ENCODE results near the gene CLDN9. TPM values are rescaled to one million over a fixed set of nuclear protein-coding genes. Genes with fewer than 3 reads are reported as not detected.

CLDN9 gene
- total and polyA plus RNA-seq, 8 donors = 1.7 to 12.1 (median 3.0) TPM

GRCh38 chr16:3057181-3058138 is 44.7 kb downstream of the CLDN9 start:
- TF ChIP-seq CTCF (IDR thresholded peaks at IDR 0.05) = no peak
- no peaks in the 10 kb centered on the region for H3K36me3 ChIP-seq
- DNase-seq = peak in 1 of 6 donors; percentile 21
- H3K9me3 ChIP-seq = no peaks in the 10 kb centered on the region
- H3K4me1 ChIP-seq = peaks cover 0 to 8% (median 6%) of the 10 kb centered on the region in 3 donors
- peak overlapping the region in 2 of 4 donors; percentile 80 to 96 for H3K4me3 ChIP-seq
- intact Hi-C loops (cut with DNase I) = no loop called here
- FAIRE-seq = no peak
- WGBS, 2 donors = 89 to 93% methylated on average over 22 of the region's 22 CpGs
- no peaks in the 10 kb centered on the region for H3K27me3 ChIP-seq
- H3K27ac ChIP-seq = no peak overlapping the region
- no peak for ATAC-seq

- H3K4me1 ChIP-seq = peaks cover 0 to 8% (median 6%) of the 10 kb centered on the region in 3 donors
- ATAC-seq (peak; percentile 46 to 66 (median 58)), FAIRE-seq (no peak), DNase-seq (peak in 5 of 6 donors; percentile 58 to 88 (median 74))
- no peaks in the 10 kb centered on the region for H3K27me3 ChIP-seq
- peak overlapping the region in 2 of 4 donors; percentile 90 to 92 for H3K27ac ChIP-seq
- H3K4me3 ChIP-seq = peak overlapping the region; percentile 80 to 96 (median 86)
- no peaks in the 10 kb centered on the region for H3K9me3 ChIP-seq
- no peak for TF ChIP-seq CTCF (IDR thresholded peaks at IDR 0.05)
- H3K36me3 ChIP-seq = no peaks in the 10 kb centered on the region
- intact Hi-C loops (cut with DNase I) = no loop called here
- WGBS, 2 donors = 6% methylated on average over 65 to 77 of the region's 77 CpGs
These were observed 45.7 kb downstream of the CLDN9 start for GRCh38 chr16:3058139-3059030.

- peak overlapping the region; percentile 80 to 96 (median 86) for H3K4me3 ChIP-seq
- no peak for FAIRE-seq
- 0 to 2% methylated on average over 39 to 67 of the region's 67 CpGs for WGBS, 2 donors
- H3K27ac ChIP-seq = peak overlapping the region; percentile 69 to 92 (median 80)
- H3K4me1 ChIP-seq = peaks cover 0 to 8% (median 6%) of the 10 kb centered on the region in 3 donors
- ATAC-seq = peak; percentile 94 to 95 (median 94)
- DNase-seq = peak; percentile 94 to 98 (median 95)
- TF ChIP-seq CTCF (IDR thresholded peaks at IDR 0.05) = peak; percentile 93 to 98 (median 96)
- no peaks in the 10 kb centered on the region for H3K9me3 ChIP-seq
- no peaks in the 10 kb centered on the region for H3K36me3 ChIP-seq
- no peaks in the 10 kb centered on the region for H3K27me3 ChIP-seq
- intact Hi-C loops (cut with DNase I) = no loop called here
These were observed 46.5 kb downstream of the CLDN9 start for GRCh38 chr16:3059041-3059722.

GRCh38 chr16:3059723-3060242 is 47.1 kb downstream of the CLDN9 start:
- DNase-seq (no peak), ATAC-seq (no peak), FAIRE-seq (no peak)
- no peaks in the 10 kb centered on the region for H3K36me3 ChIP-seq
- H3K9me3 ChIP-seq = no peaks in the 10 kb centered on the region
- peak overlapping the region; percentile 69 to 92 (median 80) for H3K27ac ChIP-seq
- 53 to 55% methylated on average over 9 of the region's 9 CpGs for WGBS, 2 donors
- no peak for TF ChIP-seq CTCF (IDR thresholded peaks at IDR 0.05)
- H3K27me3 ChIP-seq = no peaks in the 10 kb centered on the region
- H3K4me1 ChIP-seq = peaks cover 0 to 14% (median 7%) of the 10 kb centered on the region in 3 donors
- intact Hi-C loops (cut with DNase I) = no loop called here
- peak overlapping the region; percentile 80 to 96 (median 86) for H3K4me3 ChIP-seq

Measured in pancreas (tissue), 10 donors.